Fibroblast of skin of scalp (primary cell): ENCODE data around the gene HLA-DPA1.

ENCODE experiments used
- DNase-seq: peaks from one replicate; pipeline ENCODE4 v3.0.0-alpha.2; 2013

HLA-DPA1 gene

DNA sequence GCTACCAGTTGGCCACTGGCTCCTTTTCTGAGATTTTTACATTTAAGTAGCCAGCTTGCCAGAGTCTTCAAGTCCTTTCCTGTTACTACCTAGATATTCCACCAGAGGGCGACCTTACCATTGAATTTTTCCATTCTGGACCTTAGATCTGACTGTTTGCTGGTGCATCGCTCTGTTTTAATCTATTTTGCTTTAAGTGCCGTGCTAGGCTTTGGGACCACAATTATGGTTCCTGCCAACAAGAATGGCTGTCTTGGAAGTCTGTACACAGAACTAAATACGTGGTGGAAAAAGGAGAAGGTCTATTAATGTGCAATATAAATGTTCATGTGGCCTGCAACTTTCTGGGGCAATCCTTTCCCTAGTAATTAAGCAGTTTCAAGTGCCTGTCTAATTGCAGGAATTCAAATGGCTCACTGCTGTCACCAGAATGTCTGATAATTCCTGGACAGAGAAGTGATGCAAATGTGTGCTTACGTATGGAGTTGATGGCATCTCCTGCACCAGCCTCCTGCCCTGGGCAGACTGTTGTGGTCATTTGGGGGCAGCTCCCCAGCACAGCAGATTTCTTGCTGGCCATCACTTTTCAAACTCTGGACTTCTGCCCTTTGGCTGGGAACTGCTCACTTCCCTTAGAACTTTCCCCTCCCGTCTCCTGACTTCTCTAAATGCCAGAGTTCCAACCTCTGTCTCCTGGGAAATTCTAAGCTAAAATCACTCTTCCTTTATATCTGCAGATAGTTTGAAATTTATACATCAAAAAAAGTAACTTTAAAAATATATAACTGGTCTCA, 58.4 kb downstream of the HLA-DPA1 start:
- DNase-seq, result peak; percentile 80
